GM12878 (cell line): ENCODE results near the gene CLPTM1L.

Source experiments
- EP300 ChIP-seq, 2 experiments: fragments of 150-350 bp in 1 of 2; IDR thresholded peaks; 2 replicates each; pipeline ENCODE4 v1.6.1; 2011 to 2012; ENCODE audit warnings: low read depth in 2 of 2, low read length in 2 of 2, borderline replicate concordance in 1 of 2, improper control_type of control experiment in 1 of 2, inconsistent platforms in 1 of 2; ENCODE audit not compliant: control insufficient read depth in 1 of 2
- JUNB ChIP-seq: IDR thresholded peaks from 2 replicates; pipeline ENCODE4 v1.6.1; 2016; ENCODE audit warnings: antibody characterized with exemption, mild to moderate bottlenecking
- POLR2A ChIP-seq: IDR thresholded peaks from 2 replicates; pipeline ENCODE4 v1.6.1; 2011; ENCODE audit warnings: low read depth, mild to moderate bottlenecking, low read length
- POLR2AphosphoS5 ChIP-seq: IDR thresholded peaks from 2 replicates; pipeline ENCODE4 v1.6.1; 2011; ENCODE audit warnings: mild to moderate bottlenecking, low read length, inconsistent platforms
- SMAD1 ChIP-seq: fragments of 450-650 bp; IDR thresholded peaks from 2 replicates; pipeline ENCODE4 v1.6.1; 2018; ENCODE audit warnings: mild to moderate bottlenecking, low read depth; ENCODE audit not compliant: partially characterized antibody
- SMC3 ChIP-seq: IDR thresholded peaks from 2 replicates; pipeline ENCODE4 v1.6.1; 2011; ENCODE audit warnings: low read length, improper control_type of control experiment, borderline replicate concordance
- TAF1 ChIP-seq: IDR thresholded peaks from 2 replicates; pipeline ENCODE4 v1.6.1; 2011; ENCODE audit warnings: mild to moderate bottlenecking, low read depth, low read length, borderline replicate concordance
- ZNF24 ChIP-seq: fragments of 450-650 bp; IDR thresholded peaks from 2 replicates; pipeline ENCODE4 v1.6.1; 2017; ENCODE audit warnings: antibody characterized with exemption, mild to moderate bottlenecking
- TF ChIP-seq, protein P1 (sequence below), 3 experiments: IDR thresholded peaks in 2 of 3; conservative IDR thresholded peaks in 1 of 3; 2 replicates each; pipeline ENCODE4 v1.5.1; 2011; ENCODE audit warnings: low read depth in 3 of 3, low read length in 3 of 3, mild to moderate bottlenecking in 3 of 3, control low read depth in 2 of 3, moderate library complexity in 2 of 3, inconsistent platforms in 1 of 3, mixed read lengths in 1 of 3; ENCODE audit not compliant: control insufficient read depth in 2 of 3, insufficient read depth in 1 of 3; ENCODE audit errors: extremely low read depth in 1 of 3
- TF ChIP-seq, protein P2 (sequence below): IDR thresholded peaks from 2 replicates; pipeline ENCODE4 v1.6.1; 2011; ENCODE audit warnings: mild to moderate bottlenecking, low read depth, low read length, moderate library complexity; ENCODE audit not compliant: insufficient replicate concordance
- TF ChIP-seq, protein P3 (sequence below): fragments of 450-650 bp; IDR thresholded peaks from 2 replicates; pipeline ENCODE4 v1.6.1; 2016; ENCODE audit warnings: mild to moderate bottlenecking
- TF ChIP-seq, protein P4 (sequence below): IDR thresholded peaks from 2 replicates; pipeline ENCODE4 v1.6.1; 2012; ENCODE audit warnings: low read depth, low read length, improper control_type of control experiment
- TF ChIP-seq, protein P5 (sequence below): fragments of 450-650 bp; IDR thresholded peaks from 2 replicates; pipeline ENCODE4 v1.6.1; 2017; ENCODE audit warnings: mild to moderate bottlenecking
- TF ChIP-seq, protein P6 (sequence below): IDR thresholded peaks from 2 replicates; pipeline ENCODE4 v1.6.1; 2012; ENCODE audit warnings: low read depth, low read length, improper control_type of control experiment

DNA sequence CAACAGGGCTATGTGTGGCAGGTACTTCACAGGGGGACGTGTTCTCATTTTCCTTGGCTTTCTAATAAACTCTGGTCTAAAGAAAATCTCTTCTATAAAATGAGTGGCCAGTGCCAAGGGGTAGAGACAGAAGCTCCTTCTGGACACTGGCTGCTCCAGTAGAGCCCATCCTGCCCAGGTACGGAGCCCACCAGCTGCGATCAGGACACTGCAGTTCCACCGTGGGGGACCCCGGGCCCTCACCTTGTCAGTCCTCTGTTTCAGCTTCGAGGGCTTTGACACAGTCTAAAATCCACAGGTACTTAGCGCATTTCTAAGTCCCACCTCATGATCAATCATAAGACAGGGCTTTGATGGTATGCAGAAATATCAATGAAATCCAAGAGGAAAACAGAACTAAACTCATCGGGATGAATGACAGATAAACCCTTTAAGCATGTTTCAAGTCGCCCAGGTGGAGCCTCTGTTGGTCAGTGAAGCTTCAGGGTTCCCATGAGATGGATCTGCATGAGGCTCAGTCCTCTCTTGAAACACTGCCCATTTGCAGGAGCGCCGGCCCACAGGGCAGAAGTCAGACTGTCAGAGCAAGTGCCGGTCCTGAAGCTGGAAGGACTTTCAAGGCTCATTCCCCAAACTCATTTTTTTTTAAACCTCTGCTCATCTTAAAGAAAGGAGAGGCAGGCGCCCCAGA lies 29.7 kb downstream of the CLPTM1L start:
- TF ChIP-seq, protein P1, sequence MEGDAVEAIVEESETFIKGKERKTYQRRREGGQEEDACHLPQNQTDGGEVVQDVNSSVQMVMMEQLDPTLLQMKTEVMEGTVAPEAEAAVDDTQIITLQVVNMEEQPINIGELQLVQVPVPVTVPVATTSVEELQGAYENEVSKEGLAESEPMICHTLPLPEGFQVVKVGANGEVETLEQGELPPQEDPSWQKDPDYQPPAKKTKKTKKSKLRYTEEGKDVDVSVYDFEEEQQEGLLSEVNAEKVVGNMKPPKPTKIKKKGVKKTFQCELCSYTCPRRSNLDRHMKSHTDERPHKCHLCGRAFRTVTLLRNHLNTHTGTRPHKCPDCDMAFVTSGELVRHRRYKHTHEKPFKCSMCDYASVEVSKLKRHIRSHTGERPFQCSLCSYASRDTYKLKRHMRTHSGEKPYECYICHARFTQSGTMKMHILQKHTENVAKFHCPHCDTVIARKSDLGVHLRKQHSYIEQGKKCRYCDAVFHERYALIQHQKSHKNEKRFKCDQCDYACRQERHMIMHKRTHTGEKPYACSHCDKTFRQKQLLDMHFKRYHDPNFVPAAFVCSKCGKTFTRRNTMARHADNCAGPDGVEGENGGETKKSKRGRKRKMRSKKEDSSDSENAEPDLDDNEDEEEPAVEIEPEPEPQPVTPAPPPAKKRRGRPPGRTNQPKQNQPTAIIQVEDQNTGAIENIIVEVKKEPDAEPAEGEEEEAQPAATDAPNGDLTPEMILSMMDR (IDR thresholded peaks at IDR 0.05 in 2 of 3, conservative IDR thresholded peaks at IDR 0.05 in 1 of 3; ENCODE audit: control insufficient read depth in 2 of 3, extremely low read depth in 1 of 3, insufficient read depth in 1 of 3, low read depth in 3 of 3, low read length in 3 of 3) = no peak
- TF ChIP-seq EP300 (IDR thresholded peaks at IDR 0.05; ENCODE audit: borderline replicate concordance in 1 of 2, control insufficient read depth in 1 of 2, low read depth in 2 of 2, low read length in 2 of 2) (no peak), SMAD1 (no peak), SMC3 (no peak), ZNF24 (no peak), TAF1 (no peak), JUNB (no peak), POLR2A (no peak), POLR2AphosphoS5 (no peak)
- TF ChIP-seq, protein P2, sequence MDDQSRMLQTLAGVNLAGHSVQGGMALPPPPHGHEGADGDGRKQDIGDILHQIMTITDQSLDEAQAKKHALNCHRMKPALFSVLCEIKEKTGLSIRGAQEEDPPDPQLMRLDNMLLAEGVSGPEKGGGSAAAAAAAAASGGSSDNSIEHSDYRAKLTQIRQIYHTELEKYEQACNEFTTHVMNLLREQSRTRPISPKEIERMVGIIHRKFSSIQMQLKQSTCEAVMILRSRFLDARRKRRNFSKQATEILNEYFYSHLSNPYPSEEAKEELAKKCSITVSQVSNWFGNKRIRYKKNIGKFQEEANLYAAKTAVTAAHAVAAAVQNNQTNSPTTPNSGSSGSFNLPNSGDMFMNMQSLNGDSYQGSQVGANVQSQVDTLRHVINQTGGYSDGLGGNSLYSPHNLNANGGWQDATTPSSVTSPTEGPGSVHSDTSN = no peak
- TF ChIP-seq, protein P3, sequence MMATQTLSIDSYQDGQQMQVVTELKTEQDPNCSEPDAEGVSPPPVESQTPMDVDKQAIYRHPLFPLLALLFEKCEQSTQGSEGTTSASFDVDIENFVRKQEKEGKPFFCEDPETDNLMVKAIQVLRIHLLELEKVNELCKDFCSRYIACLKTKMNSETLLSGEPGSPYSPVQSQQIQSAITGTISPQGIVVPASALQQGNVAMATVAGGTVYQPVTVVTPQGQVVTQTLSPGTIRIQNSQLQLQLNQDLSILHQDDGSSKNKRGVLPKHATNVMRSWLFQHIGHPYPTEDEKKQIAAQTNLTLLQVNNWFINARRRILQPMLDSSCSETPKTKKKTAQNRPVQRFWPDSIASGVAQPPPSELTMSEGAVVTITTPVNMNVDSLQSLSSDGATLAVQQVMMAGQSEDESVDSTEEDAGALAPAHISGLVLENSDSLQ = no peak
- TF ChIP-seq, protein P4, sequence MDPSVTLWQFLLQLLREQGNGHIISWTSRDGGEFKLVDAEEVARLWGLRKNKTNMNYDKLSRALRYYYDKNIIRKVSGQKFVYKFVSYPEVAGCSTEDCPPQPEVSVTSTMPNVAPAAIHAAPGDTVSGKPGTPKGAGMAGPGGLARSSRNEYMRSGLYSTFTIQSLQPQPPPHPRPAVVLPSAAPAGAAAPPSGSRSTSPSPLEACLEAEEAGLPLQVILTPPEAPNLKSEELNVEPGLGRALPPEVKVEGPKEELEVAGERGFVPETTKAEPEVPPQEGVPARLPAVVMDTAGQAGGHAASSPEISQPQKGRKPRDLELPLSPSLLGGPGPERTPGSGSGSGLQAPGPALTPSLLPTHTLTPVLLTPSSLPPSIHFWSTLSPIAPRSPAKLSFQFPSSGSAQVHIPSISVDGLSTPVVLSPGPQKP = no peak
- TF ChIP-seq, protein P5, sequence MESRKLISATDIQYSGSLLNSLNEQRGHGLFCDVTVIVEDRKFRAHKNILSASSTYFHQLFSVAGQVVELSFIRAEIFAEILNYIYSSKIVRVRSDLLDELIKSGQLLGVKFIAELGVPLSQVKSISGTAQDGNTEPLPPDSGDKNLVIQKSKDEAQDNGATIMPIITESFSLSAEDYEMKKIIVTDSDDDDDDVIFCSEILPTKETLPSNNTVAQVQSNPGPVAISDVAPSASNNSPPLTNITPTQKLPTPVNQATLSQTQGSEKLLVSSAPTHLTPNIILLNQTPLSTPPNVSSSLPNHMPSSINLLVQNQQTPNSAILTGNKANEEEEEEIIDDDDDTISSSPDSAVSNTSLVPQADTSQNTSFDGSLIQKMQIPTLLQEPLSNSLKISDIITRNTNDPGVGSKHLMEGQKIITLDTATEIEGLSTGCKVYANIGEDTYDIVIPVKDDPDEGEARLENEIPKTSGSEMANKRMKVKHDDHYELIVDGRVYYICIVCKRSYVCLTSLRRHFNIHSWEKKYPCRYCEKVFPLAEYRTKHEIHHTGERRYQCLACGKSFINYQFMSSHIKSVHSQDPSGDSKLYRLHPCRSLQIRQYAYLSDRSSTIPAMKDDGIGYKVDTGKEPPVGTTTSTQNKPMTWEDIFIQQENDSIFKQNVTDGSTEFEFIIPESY = no peak
- TF ChIP-seq, protein P6, sequence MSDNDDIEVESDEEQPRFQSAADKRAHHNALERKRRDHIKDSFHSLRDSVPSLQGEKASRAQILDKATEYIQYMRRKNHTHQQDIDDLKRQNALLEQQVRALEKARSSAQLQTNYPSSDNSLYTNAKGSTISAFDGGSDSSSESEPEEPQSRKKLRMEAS = no peak
